ENCODE measurements around the gene ALOX5. TPM values are rescaled to one million over a fixed set of nuclear protein-coding genes. Genes with fewer than 3 reads are reported as not detected.

The ALOX5 gene
- total RNA-seq, 3 donors from 2014 or later: 8.2 to 14.9 (median 14.3) TPM

DNA sequence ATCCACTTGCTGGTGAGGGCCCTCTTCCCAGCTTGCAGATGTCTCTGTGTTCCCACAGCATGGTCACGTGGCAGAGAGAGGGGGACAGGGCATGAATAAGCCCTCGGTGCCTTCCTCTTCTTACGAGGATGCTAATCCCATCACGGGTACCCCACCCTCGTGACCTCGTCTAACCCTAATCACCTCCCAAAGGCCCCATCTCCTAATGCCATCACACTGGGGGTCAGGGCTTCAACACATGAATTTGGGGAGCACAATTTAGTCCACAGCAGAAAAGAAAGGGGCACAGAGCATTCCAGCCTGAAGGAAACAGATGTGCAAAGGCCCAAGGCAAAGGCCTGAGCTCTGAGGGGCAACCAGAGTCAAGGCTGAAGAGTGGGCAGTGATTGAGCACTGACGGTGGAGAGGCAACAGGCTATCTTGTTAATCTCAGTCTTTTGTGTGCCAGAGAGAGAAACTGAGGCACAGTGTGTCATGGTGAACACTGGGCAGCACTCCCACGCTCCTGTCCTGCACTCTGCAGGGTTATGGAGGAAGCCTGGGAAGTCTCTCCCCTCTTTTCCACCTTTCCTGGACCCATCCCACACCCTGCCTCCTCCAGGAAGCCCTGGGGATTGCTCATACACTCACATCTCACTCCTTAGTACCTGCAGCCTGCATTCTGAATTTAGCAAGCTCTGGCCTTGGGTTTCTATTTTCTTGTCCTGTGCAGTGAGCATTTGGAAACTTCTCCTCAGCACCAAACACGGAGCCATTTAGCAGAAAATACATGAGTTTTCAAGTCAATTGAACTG lies 49.0 kb downstream of the ALOX5 start:
- no peaks in the 10 kb centered on the region for H3K36me3 ChIP-seq (ENCODE audit: low read depth)
- H3K9me3 ChIP-seq: no peaks in the 10 kb centered on the region
- ATAC-seq: no peak
- peaks cover 11% of the 10 kb centered on the region for H3K4me1 ChIP-seq (ENCODE audit: low read depth)
- intact Hi-C loops (cut with DNase I, micrococcal nuclease): no loop called here
- no peak overlapping the region for H3K4me3 ChIP-seq
- no peak for DNase-seq
- TF ChIP-seq, protein P1, sequence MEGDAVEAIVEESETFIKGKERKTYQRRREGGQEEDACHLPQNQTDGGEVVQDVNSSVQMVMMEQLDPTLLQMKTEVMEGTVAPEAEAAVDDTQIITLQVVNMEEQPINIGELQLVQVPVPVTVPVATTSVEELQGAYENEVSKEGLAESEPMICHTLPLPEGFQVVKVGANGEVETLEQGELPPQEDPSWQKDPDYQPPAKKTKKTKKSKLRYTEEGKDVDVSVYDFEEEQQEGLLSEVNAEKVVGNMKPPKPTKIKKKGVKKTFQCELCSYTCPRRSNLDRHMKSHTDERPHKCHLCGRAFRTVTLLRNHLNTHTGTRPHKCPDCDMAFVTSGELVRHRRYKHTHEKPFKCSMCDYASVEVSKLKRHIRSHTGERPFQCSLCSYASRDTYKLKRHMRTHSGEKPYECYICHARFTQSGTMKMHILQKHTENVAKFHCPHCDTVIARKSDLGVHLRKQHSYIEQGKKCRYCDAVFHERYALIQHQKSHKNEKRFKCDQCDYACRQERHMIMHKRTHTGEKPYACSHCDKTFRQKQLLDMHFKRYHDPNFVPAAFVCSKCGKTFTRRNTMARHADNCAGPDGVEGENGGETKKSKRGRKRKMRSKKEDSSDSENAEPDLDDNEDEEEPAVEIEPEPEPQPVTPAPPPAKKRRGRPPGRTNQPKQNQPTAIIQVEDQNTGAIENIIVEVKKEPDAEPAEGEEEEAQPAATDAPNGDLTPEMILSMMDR (IDR thresholded peaks at IDR 0.05): no peak

DNA sequence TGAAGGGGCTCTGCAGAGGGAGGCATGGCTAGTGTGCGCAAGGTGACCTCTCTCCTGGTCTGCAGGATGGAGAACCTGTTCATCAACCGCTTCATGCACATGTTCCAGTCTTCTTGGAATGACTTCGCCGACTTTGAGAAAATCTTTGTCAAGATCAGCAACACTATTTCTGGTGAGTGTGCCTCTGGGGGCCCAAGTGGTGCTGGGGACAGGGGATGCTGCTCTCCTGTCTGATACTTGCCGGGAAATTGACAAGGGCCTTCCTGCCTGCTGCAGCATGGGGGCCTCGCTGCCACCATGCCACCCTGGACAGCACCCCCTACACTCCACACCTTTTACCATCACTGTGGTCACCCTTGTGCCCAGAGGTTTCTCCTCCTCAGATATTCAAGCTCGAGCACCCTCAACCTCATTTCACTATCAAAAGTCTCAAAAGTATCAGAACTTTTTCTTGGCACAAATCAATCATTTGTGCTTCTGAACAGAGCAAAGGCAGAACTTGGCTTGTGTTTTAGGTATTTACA lies 50.0 kb downstream of the ALOX5 start:
- TF ChIP-seq, protein P1 (IDR thresholded peaks at IDR 0.05): no peak
- DNase-seq: no peak
- no peak overlapping the region for H3K4me3 ChIP-seq
- H3K36me3 ChIP-seq (ENCODE audit: low read depth): no peaks in the 10 kb centered on the region
- intact Hi-C loops (cut with DNase I, micrococcal nuclease): no loop called here
- ATAC-seq: no peak
- H3K9me3 ChIP-seq: no peaks in the 10 kb centered on the region
- H3K4me1 ChIP-seq (ENCODE audit: low read depth): peaks cover 5% of the 10 kb centered on the region

DNA sequence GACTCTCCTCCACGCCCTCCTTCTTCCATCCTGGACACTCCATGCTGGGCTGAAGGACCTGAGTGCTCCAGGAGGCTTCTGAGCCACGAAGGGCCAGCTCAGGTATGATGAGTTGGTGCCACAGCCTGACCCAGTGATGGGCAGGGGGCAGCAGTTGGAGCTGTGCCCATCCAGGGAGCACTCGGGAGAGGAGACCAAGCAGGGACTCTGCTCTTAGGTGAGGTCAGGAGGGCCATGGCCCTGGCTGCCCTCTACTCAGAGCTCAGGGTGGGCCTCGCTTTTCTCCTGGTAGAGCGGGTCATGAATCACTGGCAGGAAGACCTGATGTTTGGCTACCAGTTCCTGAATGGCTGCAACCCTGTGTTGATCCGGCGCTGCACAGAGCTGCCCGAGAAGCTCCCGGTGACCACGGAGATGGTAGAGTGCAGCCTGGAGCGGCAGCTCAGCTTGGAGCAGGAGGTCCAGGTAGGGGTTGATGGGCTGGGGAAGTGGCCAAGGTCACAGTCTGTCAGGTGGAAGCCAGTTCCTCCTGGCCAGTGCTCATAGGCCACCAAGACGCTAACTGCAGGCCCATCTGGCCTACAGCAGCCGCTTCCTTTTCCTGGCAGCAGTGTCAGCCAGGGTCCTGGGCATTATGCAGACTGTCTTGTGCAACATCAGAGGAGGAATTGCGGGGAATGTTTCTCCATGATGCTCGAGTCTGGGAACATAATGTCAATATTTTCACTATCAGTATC lies 50.8 kb downstream of the ALOX5 start:
- H3K36me3 ChIP-seq (ENCODE audit: low read depth): no peaks in the 10 kb centered on the region
- DNase-seq: peak in 1 of 3 donors; percentile 51
- H3K9me3 ChIP-seq: no peaks in the 10 kb centered on the region
- TF ChIP-seq, protein P1 (IDR thresholded peaks at IDR 0.05): no peak
- no peaks in the 10 kb centered on the region for H3K4me1 ChIP-seq (ENCODE audit: low read depth)
- intact Hi-C loops (cut with DNase I, micrococcal nuclease): no loop called here
- no peak for ATAC-seq
- no peak overlapping the region for H3K4me3 ChIP-seq

DNA sequence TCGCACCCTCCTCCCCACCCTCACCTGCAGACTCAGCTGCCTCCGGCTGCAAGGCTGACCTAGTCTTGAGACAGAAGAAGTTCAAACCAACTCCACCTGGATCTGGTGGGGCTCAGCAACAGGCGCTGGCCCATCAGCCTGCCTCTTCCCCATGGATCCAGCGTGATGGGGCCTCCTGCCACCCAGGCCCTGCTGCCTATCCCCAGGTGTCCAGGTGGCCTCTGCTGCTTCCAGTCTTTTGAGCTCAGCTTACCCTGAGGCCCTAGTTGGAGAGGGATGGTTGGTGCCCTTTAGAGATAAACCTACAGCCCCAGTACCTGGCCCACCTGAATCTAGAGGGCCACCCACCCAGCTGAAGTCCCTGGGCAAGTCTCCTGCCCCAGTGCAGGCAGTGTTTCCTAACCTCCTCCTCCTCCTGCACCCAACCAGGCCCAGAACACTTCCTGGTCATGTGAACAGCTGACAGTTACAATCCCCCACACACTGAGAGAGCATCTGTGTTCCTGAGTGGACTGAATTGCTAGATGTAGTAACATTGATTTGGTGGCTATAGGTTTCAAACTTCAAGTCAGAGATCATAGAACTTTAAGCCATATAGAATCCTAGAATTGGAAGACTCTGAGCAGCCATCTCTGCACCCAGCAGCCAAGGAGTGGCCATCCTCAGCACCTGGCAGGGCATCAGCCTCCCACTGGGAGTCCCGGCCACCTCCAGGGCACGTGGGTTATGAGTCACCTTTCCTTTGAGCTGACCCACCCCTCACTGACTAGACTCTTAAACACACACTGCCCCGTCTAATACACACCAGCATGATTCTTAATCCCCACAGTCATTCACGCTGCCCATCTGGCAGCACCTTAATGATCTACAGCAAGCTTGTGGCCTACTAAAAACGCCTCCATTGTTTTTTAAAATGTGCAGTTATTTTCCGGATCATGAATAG lies 51.9 kb downstream of the ALOX5 start:
- no peaks in the 10 kb centered on the region for H3K4me1 ChIP-seq (ENCODE audit: low read depth)
- DNase-seq (peak in 1 of 3 donors; percentile 43), ATAC-seq (peak; percentile 61)
- intact Hi-C loops (cut with DNase I, micrococcal nuclease): no loop called here
- TF ChIP-seq, protein P1 (IDR thresholded peaks at IDR 0.05): no peak
- no peaks in the 10 kb centered on the region for H3K9me3 ChIP-seq
- H3K4me3 ChIP-seq: no peak overlapping the region
- H3K36me3 ChIP-seq (ENCODE audit: low read depth): no peaks in the 10 kb centered on the region
